Dermis blood vessel endothelial cell (primary cell): ENCODE data around the gene SPZ1. TPM values are rescaled to one million over a fixed set of nuclear protein-coding genes. Genes with fewer than 3 reads are reported as not detected.
A peak's percentile ranks its signal among the peaks of the same experiment; 100 is the strongest.
"Not testable (repeated sequence)": the region's sequence is repeated elsewhere in the genome, so short reads cannot be mapped to it uniquely, and the experiment has no call there.

Source experiments
- DNase-seq: peaks from one replicate; pipeline ENCODE4 v3.0.0; 2010
- total RNA-seq: library from RNA; depleted of rRNA; stranded (reverse); fragments of >200 nt; gene quantifications from 2 replicates; pipeline ENCODE4 v1.2.3, GENCODE V29; 2014

SPZ1 gene
- total RNA-seq, 1 donor from 2014 or later: not detected

- DNase-seq: no peak
Measured at GRCh38 chr5:80339116-80339515, 19.3 kb downstream of the SPZ1 start.

DNA sequence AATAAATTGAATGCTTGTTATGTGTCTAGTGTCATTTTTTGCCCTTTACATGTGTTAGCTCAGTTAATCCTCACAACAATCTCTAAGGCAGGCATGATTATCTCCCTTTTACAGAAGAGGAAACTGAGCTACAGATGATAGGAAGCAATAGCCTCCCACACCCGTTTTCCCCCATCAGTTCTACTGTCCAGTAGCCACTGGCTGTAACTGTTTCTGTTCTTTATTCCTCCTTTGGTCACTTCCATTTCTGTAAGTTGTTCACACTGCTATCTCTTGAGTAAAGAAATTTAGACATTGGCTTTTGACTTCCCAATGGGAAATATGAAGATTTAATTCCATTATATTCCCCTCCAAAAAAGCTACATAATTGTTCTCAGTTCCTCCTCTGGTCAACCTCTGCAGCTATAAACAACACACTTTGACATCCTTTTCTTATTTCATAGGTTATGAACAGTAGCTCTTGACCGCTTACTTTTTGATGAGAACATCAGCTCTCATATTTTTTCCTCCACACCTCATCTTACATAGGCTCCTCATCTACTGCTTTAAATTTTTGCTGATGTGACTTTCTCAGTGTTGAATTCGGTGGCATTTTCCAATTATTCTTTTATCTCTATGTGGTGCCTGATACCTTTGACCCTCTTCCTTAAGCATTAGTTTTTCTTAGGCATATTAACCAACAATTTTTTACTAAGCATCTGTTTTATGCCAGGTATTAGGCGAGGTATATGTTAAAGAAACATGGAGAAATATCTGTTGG is 21.4 kb downstream of the SPZ1 start:
- no peak for DNase-seq

- DNase-seq: peak; percentile 3
Measured at GRCh38 chr5:80343067-80343466, 23.3 kb downstream of the SPZ1 start.

GRCh38 chr5:80346055-80346454 is 26.3 kb downstream of the SPZ1 start:
- DNase-seq: peak; percentile 46

- DNase-seq: no peak
Measured at GRCh38 chr5:80348171-80348570, 28.4 kb downstream of the SPZ1 start.

DNA sequence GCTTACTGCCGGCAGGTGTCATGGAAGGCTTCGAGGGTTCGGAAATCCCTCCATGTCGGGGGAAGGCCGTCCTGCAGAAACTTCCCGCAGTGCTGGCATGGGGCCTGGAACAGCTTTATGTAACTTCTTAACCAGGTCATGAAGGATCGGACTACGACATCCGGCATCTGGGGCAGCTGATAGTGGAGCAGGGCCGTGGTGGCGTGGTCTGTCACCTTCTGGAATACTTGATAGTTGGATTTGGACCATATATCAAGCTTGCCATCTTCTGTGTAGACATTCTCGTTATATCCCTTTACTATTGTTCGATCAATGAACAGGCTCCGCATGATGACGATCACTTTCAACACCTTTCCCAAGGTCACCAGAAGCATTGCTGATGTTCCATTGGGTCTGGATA is 31.2 kb downstream of the SPZ1 start:
- not testable (repeated sequence) for DNase-seq

DNA sequence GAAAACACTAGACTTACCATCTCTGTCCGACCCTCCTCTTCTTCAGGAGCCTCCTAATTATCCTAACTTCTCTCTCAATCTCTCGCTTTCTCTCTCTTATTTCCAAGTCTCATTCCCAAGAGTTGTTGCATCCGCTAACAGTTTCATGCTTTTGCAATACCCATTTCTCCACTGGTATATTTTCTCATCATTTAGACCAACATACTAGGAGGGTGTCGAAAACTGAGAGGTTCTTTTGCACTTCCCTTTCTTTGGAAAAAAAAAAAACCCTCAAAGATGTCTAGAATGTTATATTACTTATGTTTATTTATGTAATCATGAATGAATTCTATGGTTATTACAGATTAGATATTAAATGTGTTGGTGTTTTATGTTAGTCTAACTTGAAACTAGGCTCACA is 35.9 kb downstream of the SPZ1 start:
- no peak for DNase-seq

- no peak for DNase-seq
Measured at GRCh38 chr5:80357671-80358070, 37.9 kb downstream of the SPZ1 start.

DNA sequence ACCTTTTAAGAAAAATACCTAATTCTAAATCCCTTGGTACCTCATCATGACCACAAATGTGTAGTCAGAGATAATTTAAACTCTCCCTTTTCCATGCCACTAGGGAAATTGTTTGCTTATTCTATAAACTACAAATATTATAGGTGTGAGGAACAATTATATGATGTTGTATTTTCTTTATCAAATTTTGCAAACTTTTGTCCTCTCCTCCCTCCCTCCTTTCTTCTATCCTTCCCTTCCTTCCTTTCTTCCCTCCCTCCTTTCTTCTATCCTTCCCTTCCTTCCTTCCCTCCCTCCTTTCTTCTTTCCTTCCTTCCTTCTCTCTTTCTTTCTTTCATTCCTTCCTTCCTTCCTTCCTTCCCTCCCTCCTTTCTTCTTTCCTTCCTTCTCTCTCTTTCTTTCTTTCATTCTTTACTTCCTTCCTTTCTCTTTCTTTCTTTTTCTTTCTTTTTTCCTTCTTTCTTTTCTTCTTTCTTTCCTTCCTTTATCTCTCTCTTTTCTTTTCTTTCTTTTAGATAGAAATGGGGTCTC is 41.2 kb downstream of the SPZ1 start:
- no peak for DNase-seq

- no peak for DNase-seq
Measured at GRCh38 chr5:80364892-80365291, 45.1 kb downstream of the SPZ1 start.

GRCh38 chr5:80368661-80369480 is 49.1 kb downstream of the SPZ1 start:
- DNase-seq: no peak

DNA sequence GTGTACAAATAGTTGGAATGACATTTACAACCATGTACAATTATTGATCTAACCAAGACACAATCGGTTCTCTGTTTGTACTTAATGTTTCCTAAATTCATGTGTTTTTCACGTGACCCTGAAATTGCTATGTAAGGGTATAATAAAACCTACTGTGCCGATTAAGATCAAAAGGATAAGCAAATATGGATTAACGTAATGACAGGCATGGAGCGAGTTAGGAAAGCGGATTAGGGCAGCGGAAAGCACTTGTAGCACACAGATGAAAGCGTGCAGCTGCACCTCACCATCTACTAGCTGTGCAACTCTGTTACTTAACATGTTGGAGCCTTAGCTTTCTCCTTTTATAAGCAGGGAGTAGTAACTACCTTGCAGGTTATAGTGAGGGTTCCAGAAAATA is 49.7 kb downstream of the SPZ1 start:
- DNase-seq: no peak

DNA sequence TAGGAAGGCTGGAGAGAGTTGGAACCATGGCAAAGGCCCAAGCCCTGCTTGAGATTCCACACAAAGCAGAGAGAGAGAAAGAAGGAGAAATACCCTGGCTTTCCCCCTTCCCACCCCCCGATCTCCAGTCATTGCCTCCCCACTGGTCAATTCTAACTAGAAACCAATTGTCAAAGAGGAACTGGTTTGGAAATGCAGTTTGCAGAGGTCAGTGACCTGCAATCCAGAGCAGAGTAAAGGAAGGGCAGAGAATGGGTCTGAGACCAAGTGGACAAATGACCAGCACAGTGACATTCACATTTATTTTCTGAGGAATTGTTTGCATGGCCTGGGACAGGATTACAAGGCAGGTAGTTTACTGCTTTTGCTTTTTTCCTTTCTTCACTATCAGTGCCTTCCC is 50.6 kb downstream of the SPZ1 start:
- no peak for DNase-seq

Other genes with a start within 250 kb of the SPZ1 start
- gene SERINC5, start 64.0 kb upstream of the SPZ1 start, total RNA-seq: 14.8 and 16.2 TPM in 2 replicates
- 44.1 and 52.5 TPM in 2 replicates for gene ZFYVE16, start 88.1 kb downstream of the SPZ1 start, total RNA-seq
- 2.6 and 3.0 TPM in 2 replicates for gene FAM151B, start 168.1 kb downstream of the SPZ1 start, total RNA-seq